GM12864 (cell line): Measurements from ENCODE around the gene DIP2C.
"Not testable (repeated sequence)": the region's sequence is repeated elsewhere in the genome, so short reads cannot be mapped to it uniquely, and the experiment has no call there.

Experiments used
- DNase-seq: peaks from one replicate; pipeline ENCODE4 v3.0.0-alpha.2; 2011; ENCODE audit warnings: low read depth
- H3K4me3 ChIP-seq: 2 replicates; pipeline ENCODE4 v1.5.1; 2011; ENCODE audit warnings: mild to moderate bottlenecking, low read depth, low read length, control low read depth
- CTCF ChIP-seq: IDR thresholded peaks from 2 replicates; pipeline ENCODE4 v1.5.1; 2011; ENCODE audit warnings: low read depth, mild to moderate bottlenecking, moderate library complexity, low read length, control low read depth, inconsistent platforms; ENCODE audit errors: missing control alignments

DIP2C gene

GRCh38 chr10:454860-455259 lies 234.6 kb downstream of the DIP2C start:
- no peak for DNase-seq
- H3K4me3 ChIP-seq = no peak overlapping the region
- no peak for TF ChIP-seq CTCF

GRCh38 chr10:453647-454046 lies 235.8 kb downstream of the DIP2C start:
- no peak overlapping the region for H3K4me3 ChIP-seq
- no peak for DNase-seq
- no peak for TF ChIP-seq CTCF

- no peak overlapping the region for H3K4me3 ChIP-seq
- no peak for TF ChIP-seq CTCF
- no peak for DNase-seq
These were observed 236.7 kb downstream of the DIP2C start for GRCh38 chr10:452512-453426.

GRCh38 chr10:451856-452255 lies 237.6 kb downstream of the DIP2C start:
- no peak overlapping the region for H3K4me3 ChIP-seq
- DNase-seq = no peak
- TF ChIP-seq CTCF = no peak

- DNase-seq = peak; percentile 64
- no peak for TF ChIP-seq CTCF
- peak overlapping the region; percentile 2; the same call in 1 of the 2 replicates for H3K4me3 ChIP-seq
These were observed 238.4 kb downstream of the DIP2C start for GRCh38 chr10:451021-451471.

- TF ChIP-seq CTCF = no peak
- no peak overlapping the region for H3K4me3 ChIP-seq
- DNase-seq = no peak
These were observed 239.0 kb downstream of the DIP2C start for GRCh38 chr10:450463-450862.

GRCh38 chr10:449331-449730 lies 240.1 kb downstream of the DIP2C start:
- not testable (repeated sequence) for H3K4me3 ChIP-seq, DNase-seq
